Common myeloid progenitor, CD34-positive (primary cell): ENCODE measurements around the gene BNC1.

Source experiments
- CTCF ChIA-PET: fragments of 350-600 bp; sonication (Branson Sonifier 250); formaldehyde crosslinking; loops from one replicate; lab custom pipeline; 2021; ENCODE audit warnings: antibody characterized with exemption; lab: Charles Lee
- POLR2A ChIA-PET: fragments of 350-600 bp; sonication (Branson Sonifier 250); formaldehyde crosslinking; loops from one replicate; lab custom pipeline; 2021; ENCODE audit warnings: antibody characterized with exemption; lab: Charles Lee
- DNase-seq, 3 donors: peaks; one replicate each; pipeline versions ENCODE4 v3.0.0 to v3.0.0-alpha.2; 2013
- H3K27ac ChIP-seq, 2 experiments: 1 replicate in 1 of 2; 2 replicates in 1 of 2; pipeline ENCODE4 v1.7.0; 2013; ENCODE audit warnings: inconsistent platforms in 2 of 2, low read length in 2 of 2, mild to moderate bottlenecking in 2 of 2, low read depth in 1 of 2, moderate library complexity in 1 of 2; ENCODE audit not compliant: severe bottlenecking in 2 of 2, insufficient read depth in 1 of 2, poor library complexity in 1 of 2
- H3K27me3 ChIP-seq, 5 experiments: replicated peaks in 2 of 5; 1 replicate in 3 of 5; 2 replicates in 2 of 5; pipeline versions ENCODE4 v1.6.1 to v1.7.0; 2013; ENCODE audit warnings: low read length in 4 of 5, mild to moderate bottlenecking in 2 of 5, moderate library complexity in 2 of 5, inconsistent platforms in 1 of 5; ENCODE audit not compliant: insufficient read depth in 5 of 5, control insufficient read depth in 4 of 5
- H3K36me3 ChIP-seq, 4 experiments: 1 replicate in 2 of 4; 2 replicates in 2 of 4; pipeline versions ENCODE4 v1.6.1 to v1.7.0; 2013; ENCODE audit warnings: low read length in 3 of 4, control low read depth in 1 of 4, mild to moderate bottlenecking in 1 of 4; ENCODE audit not compliant: control insufficient read depth in 4 of 4, insufficient read depth in 4 of 4
- H3K4me1 ChIP-seq, 4 experiments: 1 replicate in 3 of 4; 2 replicates in 1 of 4; pipeline versions ENCODE4 v1.6.1 to v1.7.1; 2013; ENCODE audit warnings: low read length in 3 of 4, mild to moderate bottlenecking in 3 of 4, control low read depth in 1 of 4, inconsistent platforms in 1 of 4, moderate library complexity in 1 of 4; ENCODE audit not compliant: control insufficient read depth in 4 of 4, insufficient read depth in 4 of 4; ENCODE audit errors: control extremely low read depth in 1 of 4
- H3K4me3 ChIP-seq, 7 experiments: 1 replicate in 4 of 7; 2 replicates in 3 of 7; pipeline versions ENCODE4 v1.5.1 to v1.7.0; 2013; ENCODE audit warnings: mild to moderate bottlenecking in 7 of 7, low read length in 6 of 7, moderate library complexity in 6 of 7, inconsistent platforms in 2 of 7, low read depth in 2 of 7, control low read depth in 1 of 7; ENCODE audit not compliant: insufficient read depth in 4 of 7, control insufficient read depth in 1 of 7; ENCODE audit errors: extremely low read depth in 1 of 7
- H3K9me3 ChIP-seq, 5 experiments: 1 replicate in 4 of 5; 2 replicates in 1 of 5; pipeline versions ENCODE4 v1.6.1 to v1.7.1; 2013; ENCODE audit warnings: low read length in 4 of 5, mild to moderate bottlenecking in 2 of 5, inconsistent platforms in 1 of 5, low read depth in 1 of 5, moderate library complexity in 1 of 5; ENCODE audit not compliant: control insufficient read depth in 4 of 5, insufficient read depth in 2 of 5; ENCODE audit errors: control extremely low read depth in 1 of 5
- WGBS: methylation state at CpG from one replicate; pipeline ENCODE4 v1.1.5; 2013; ENCODE audit not compliant: insufficient coverage; 5-methylcytosine and 5-hydroxymethylcytosine counted together

BNC1 gene

DNA sequence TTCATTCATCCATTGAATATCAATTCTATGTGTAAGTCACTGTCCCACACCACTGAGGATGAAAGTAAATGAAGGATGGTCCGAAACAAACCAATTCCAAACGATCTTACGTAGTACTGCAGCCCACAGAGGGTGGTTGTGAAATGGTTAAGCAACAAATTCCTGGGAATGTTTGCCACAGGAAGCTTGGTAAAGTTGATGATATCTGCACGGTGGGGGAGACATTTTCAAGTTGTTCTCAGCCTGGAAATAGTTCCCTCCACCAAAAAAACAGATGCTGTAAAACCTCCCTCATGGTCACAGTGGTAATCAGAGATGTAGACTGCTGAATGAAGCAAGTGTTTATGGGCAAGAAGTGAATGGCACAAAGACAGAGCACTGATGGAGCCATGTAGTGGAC is 35.9 kb upstream of the BNC1 start:
- H3K27me3 ChIP-seq, result peaks cover 0 to 3% (median 0%) of the 10 kb centered on the region in 5 experiments
- no peaks in the 10 kb centered on the region for H3K9me3 ChIP-seq
- no peaks in the 10 kb centered on the region for H3K36me3 ChIP-seq
- ChIA-PET POLR2A (no interaction called here), CTCF (no interaction called here)
- no peak overlapping the region for H3K27ac ChIP-seq
- WGBS, result 75% methylated on average over 3 of the region's 4 CpGs
- no peaks in the 10 kb centered on the region for H3K4me1 ChIP-seq
- H3K4me3 ChIP-seq, result no peak overlapping the region
- no peak for DNase-seq

DNA sequence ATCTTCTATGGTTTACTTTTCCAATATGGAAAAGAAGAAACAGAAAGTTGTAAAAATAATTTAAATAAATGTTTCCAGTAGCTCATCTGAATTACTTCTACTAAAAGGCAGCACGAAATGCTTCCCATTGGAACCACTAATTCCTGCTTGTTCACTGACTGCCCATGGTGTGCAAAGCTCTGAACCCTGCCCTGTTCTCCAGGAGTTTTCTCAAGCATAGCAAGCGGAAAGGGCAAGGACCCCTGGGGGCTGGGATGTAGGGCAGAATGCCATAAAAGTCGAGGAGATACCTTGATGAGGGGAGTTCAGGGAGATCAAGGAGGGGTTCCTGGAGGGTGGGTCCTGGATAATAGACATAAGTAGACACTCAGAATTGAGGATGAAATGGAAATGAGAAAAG is 35.3 kb upstream of the BNC1 start:
- H3K4me1 ChIP-seq, result no peaks in the 10 kb centered on the region
- WGBS, result 91% methylated on average over 2 of the region's 3 CpGs
- no peak for DNase-seq
- no peaks in the 10 kb centered on the region for H3K36me3 ChIP-seq
- H3K4me3 ChIP-seq, result no peak overlapping the region
- no peaks in the 10 kb centered on the region for H3K9me3 ChIP-seq
- ChIA-PET POLR2A (no interaction called here), CTCF (no interaction called here)
- peaks cover 0 to 3% (median 0%) of the 10 kb centered on the region in 5 experiments for H3K27me3 ChIP-seq
- no peak overlapping the region for H3K27ac ChIP-seq

DNA sequence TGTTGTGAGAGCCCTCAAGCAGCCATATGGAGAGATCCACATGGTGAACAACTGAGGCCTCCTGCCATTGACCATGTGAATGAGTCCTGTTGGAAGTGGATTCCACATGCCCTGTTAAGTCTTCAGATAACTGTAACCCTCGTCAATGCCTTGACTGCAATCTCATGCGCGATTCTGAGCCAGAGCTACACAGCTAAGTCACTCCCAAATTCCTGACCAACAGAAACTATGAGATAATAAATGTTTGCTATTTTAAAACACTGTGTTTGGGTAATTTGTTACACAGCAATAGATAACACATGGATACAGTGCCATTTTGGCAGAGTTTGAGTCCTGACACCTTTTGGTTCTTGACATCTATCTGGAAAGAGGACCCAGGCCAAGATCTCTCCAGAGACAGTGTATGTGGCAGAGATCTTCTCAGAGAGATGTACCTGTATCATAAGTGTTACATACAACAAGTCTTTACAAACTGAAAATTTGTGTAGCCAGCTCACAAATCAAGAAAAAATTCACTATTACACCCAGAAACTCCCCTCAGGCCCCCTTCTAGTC is 34.5 kb upstream of the BNC1 start:
- Histone ChIP-seq H3K36me3 (no peaks in the 10 kb centered on the region), H3K27me3 (peaks cover 0 to 3% (median 0%) of the 10 kb centered on the region in 5 experiments), H3K4me1 (no peaks in the 10 kb centered on the region), H3K9me3 (no peaks in the 10 kb centered on the region), H3K27ac (no peak overlapping the region), H3K4me3 (no peak overlapping the region)
- POLR2A ChIA-PET, result no interaction called here
- no peak for DNase-seq
- CTCF ChIA-PET, result no interaction called here
- WGBS, result no CpG with 5 or more reads among the region's 3 CpGs

DNA sequence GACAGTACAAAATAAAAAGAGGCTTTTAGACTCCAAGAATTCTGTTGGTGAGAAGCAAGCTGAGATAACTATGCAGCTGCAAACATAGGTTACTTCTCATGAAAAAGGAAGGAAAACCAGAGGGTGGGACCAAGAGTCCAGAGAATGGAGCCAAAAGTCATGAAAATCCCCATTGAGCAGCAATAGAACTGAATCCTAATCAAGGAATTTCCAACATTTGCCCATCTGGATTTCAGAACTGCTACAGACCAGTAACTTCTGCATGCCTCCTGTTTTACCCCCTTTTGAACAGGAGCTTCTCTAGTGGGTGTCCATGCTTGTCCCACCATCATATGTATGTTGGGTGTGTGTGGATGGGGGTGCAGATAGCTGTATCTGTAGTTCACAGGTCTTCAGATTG is 33.6 kb upstream of the BNC1 start:
- H3K27me3 ChIP-seq, result peaks cover 0 to 3% (median 0%) of the 10 kb centered on the region in 5 experiments
- ChIA-PET POLR2A (no interaction called here), CTCF (no interaction called here)
- no peaks in the 10 kb centered on the region for H3K4me1 ChIP-seq
- H3K4me3 ChIP-seq, result no peak overlapping the region
- no peak overlapping the region for H3K27ac ChIP-seq
- DNase-seq, result no peak
- no peaks in the 10 kb centered on the region for H3K9me3 ChIP-seq
- H3K36me3 ChIP-seq, result no peaks in the 10 kb centered on the region

DNA sequence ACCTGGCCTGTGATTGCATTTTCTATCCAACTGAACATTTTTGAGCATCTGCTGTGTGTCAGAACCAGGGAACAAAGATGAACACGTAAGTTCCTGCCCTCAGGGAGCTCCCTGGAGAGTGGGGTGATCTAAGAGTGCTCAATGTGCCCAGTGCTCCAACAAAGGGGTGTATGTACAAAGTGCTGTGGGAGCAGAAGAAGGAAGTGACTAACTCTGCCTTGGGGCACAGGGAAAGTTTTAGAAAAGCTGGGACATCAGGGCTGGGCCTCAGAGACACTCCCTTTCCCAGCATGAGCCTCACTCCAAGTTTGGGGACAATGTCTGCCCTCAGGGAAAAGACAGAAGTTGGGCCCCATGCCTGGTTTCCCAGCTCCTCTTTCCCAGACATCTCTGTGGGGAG is 27.6 kb upstream of the BNC1 start:
- ChIA-PET CTCF (interaction anchor here (0.6 to 1.0 kb wide), 2 partner anchors 10 to 707 kb away, joined by 3 to 4 read pairs; no protein-coding TSS in a partner anchor), POLR2A (no interaction called here)
- Histone ChIP-seq H3K27ac (no peak overlapping the region), H3K9me3 (no peaks in the 10 kb centered on the region), H3K4me3 (no peak overlapping the region), H3K36me3 (no peaks in the 10 kb centered on the region), H3K4me1 (no peaks in the 10 kb centered on the region), H3K27me3 (peaks cover 0 to 2% (median 0%) of the 10 kb centered on the region in 5 experiments)
- 90% methylated on average over 1 of the region's 1 CpG for WGBS
- no peak for DNase-seq

DNA sequence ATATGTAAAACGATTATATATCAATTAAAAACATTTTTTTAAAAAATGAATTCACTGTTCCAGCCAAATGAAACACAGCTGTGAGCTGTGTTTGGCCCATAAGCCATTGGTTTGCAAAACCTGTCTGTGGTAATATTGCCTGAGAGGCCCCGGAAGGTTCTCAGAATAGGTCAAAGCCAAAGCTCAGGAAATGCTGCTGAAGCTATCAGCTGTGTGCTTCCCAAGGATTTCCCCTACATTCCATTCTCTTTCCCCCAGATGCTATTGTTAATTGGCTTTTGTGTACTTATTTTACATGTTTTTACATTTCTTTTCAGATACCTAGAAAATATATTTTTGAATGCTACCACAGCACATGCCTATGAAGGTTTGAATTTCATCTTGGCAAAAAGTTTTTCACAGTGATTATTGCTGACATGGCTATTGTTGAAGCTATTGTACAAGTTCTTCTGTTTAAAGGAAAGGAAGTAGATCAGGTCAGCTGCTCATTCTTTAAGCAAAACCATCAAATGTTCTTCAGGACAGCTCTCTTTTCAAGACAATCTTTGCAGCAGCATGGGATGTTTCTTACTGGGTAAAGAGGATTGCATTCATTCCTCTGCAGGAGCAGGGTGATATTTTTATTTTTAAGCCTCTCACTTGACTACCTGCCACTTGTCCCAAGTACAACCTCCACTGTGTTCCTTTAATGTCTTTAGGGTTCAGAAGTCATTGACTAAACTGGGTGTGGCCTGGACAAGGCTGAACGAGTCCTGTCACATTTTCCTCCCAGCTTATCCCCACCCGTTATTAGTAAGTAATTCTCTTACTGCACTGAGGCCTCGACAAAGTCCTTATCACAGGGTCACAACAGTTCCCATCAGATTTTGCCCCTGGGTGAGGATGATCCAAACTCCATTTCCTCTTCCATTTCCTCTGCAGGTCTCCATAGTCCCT is 26.3 kb upstream of the BNC1 start:
- peaks cover 0 to 6% (median 2%) of the 10 kb centered on the region in 5 experiments for H3K27me3 ChIP-seq
- H3K27ac ChIP-seq, result no peak overlapping the region
- no peak overlapping the region for H3K4me3 ChIP-seq
- H3K4me1 ChIP-seq, result no peaks in the 10 kb centered on the region
- ChIA-PET CTCF (interaction anchor here (1.5 kb wide), 1 partner anchor 11 kb away, joined by 5 read pairs; no protein-coding TSS in a partner anchor), POLR2A (no interaction called here)
- no peaks in the 10 kb centered on the region for H3K36me3 ChIP-seq
- DNase-seq, result no peak
- no CpG with 5 or more reads among the region's 5 CpGs for WGBS
- no peaks in the 10 kb centered on the region for H3K9me3 ChIP-seq

DNA sequence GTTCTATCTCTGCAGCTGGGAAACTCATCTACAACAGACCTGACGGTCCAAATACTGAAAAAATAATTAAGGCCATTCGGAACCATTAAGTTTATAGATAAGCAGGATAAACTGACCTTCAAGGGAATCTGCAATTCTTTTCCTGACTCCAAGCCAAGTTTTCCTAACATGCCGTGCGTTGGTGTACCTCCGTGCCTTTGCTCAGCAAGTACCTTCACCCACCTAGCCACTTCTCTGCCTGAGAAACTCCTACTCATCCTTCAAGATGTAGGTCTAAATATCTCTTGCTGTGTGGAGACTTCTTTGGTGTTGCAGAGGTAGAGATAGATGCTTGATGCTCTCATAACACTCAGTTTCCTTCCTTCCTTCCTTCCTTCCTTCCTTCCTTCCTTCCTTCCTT is 24.2 kb upstream of the BNC1 start:
- peaks cover 0 to 17% (median 3%) of the 10 kb centered on the region in 5 experiments for H3K27me3 ChIP-seq
- no peak overlapping the region for H3K27ac ChIP-seq
- H3K9me3 ChIP-seq, result no peaks in the 10 kb centered on the region
- no peak for DNase-seq
- ChIA-PET POLR2A (no interaction called here), CTCF (no interaction called here)
- H3K4me1 ChIP-seq, result peaks cover 0 to 2% (median 0%) of the 10 kb centered on the region in 4 experiments
- H3K4me3 ChIP-seq, result no peak overlapping the region
- 100% methylated on average over 1 of the region's 5 CpGs for WGBS
- no peaks in the 10 kb centered on the region for H3K36me3 ChIP-seq
